HCT116 (cell line): Measurements from ENCODE around the gene RAPGEF1. TPM values are rescaled to one million over a fixed set of nuclear protein-coding genes. Genes with fewer than 3 reads are reported as not detected.

Experiments
- ATAC-seq: fragments of 200-7000 bp; cut with Tn5 transposase; 2 replicates; pipeline ENCODE4 v1.9.1; 2020; ENCODE audit warnings: mild to moderate bottlenecking, moderate library complexity
- BruUV-seq: library from RNA; stranded (reverse); fragments of 400-500 nt; replicated peaks from 2 replicates; lab custom pipeline; 2021; lab: Mats Ljungman, UMichigan
- CTCF ChIA-PET: fragments of 300-600 bp; sonication (Branson Sonifier 250); formaldehyde crosslinking; loops from one replicate; lab custom pipeline; 2021; ENCODE audit warnings: antibody characterized with exemption; lab: Charles Lee
- POLR2A ChIA-PET: fragments of 300-600, 350-600 bp; sonication (Branson Sonifier 250); formaldehyde crosslinking; loops from one replicate; lab custom pipeline; 2021; ENCODE audit warnings: antibody characterized with exemption; lab: Charles Lee
- RAD21 ChIA-PET, 2 experiments: fragments of 300-600 bp; sonication (Branson Sonifier 250); formaldehyde crosslinking; loops; one replicate each; lab custom pipeline; 2023; ENCODE audit warnings: low total read pairs in 2 of 2; ENCODE audit not compliant: uncharacterized antibody in 2 of 2, unreplicated experiment in 2 of 2, low non-redundant PET in 1 of 2; lab: Charles Lee
- DNase-seq: peaks from one replicate; pipeline ENCODE4 v3.0.0-alpha.2; 2010; ENCODE audit warnings: low read depth, low spot score
- H2AFZ ChIP-seq: fragments of 200-600 bp; shearing (Covaris generic), sonication (generic); 2 replicates; pipeline ENCODE4 v1.6.1; 2017; ENCODE audit warnings: low read depth, mixed run types, mixed read lengths, antibody characterized with exemption, low read length; ENCODE audit not compliant: poor library complexity, severe bottlenecking
- H3K27ac ChIP-seq: 2 replicates; pipeline ENCODE4 v1.5.1; 2012; ENCODE audit warnings: low read depth, low read length
- H3K27me3 ChIP-seq: fragments of 200-600 bp; sonication (generic); 2 replicates; pipeline ENCODE4 v1.6.1; 2016; ENCODE audit warnings: mixed run types, low read length, mixed read lengths; ENCODE audit not compliant: insufficient read depth
- H3K36me3 ChIP-seq, 2 experiments: fragments of 200-500 bp in 1 of 2; fragments of 200-600 bp in 1 of 2; sonication (Bioruptor generic) in 1 of 2; sonication (generic) in 1 of 2; 2 replicates each; pipeline versions ENCODE4 v1.5.1 to v1.6.1; 2014 to 2016; ENCODE audit warnings: low read length in 2 of 2, inconsistent platforms in 1 of 2, mixed read lengths in 1 of 2, mixed run types in 1 of 2; ENCODE audit not compliant: insufficient read depth in 2 of 2, control insufficient read depth in 1 of 2
- H3K4me1 ChIP-seq, 2 experiments: fragments of 200-600 bp in 1 of 2; sonication (generic) in 1 of 2; 2 replicates each; pipeline versions ENCODE4 v1.5.1 to v1.6.1; 2012 to 2017; ENCODE audit warnings: low read length in 2 of 2, inconsistent platforms in 1 of 2, mild to moderate bottlenecking in 1 of 2, mixed read lengths in 1 of 2, mixed run types in 1 of 2, moderate library complexity in 1 of 2; ENCODE audit not compliant: insufficient read depth in 2 of 2, control insufficient read depth in 1 of 2
- H3K4me2 ChIP-seq: fragments of 200-600 bp; sonication (generic); 2 replicates; pipeline ENCODE4 v1.6.1; 2017; ENCODE audit warnings: mixed run types, low read length, mixed read lengths
- H3K4me3 ChIP-seq, 2 experiments: fragments of 200-600 bp in 1 of 2; sonication (generic) in 1 of 2; replicated peaks in 1 of 2; 2 replicates each; pipeline ENCODE4 v1.5.1; 2011 to 2016; ENCODE audit warnings: low read length in 2 of 2, control low read depth in 1 of 2, low read depth in 1 of 2, mild to moderate bottlenecking in 1 of 2, mixed read lengths in 1 of 2, mixed run types in 1 of 2
- H3K79me2 ChIP-seq: fragments of 200-600 bp; sonication (generic); 2 replicates; pipeline ENCODE4 v1.6.1; 2017; ENCODE audit warnings: mild to moderate bottlenecking, mixed run types, low read length, moderate library complexity, mixed read lengths; ENCODE audit not compliant: insufficient read depth
- H3K9ac ChIP-seq: fragments of 200-600 bp; sonication (generic); 2 replicates; pipeline ENCODE4 v1.6.1; 2016; ENCODE audit warnings: low read length, mixed read lengths
- H3K9me2 ChIP-seq: fragments of 200-600 bp; sonication (generic), shearing (Covaris generic); 2 replicates; pipeline ENCODE4 v1.6.1; 2017; ENCODE audit warnings: mixed run types, mild to moderate bottlenecking, moderate library complexity; ENCODE audit not compliant: insufficient read depth
- H3K9me3 ChIP-seq, 2 experiments: fragments of 200-500 bp in 1 of 2; fragments of 200-600 bp in 1 of 2; sonication (Bioruptor generic) in 1 of 2; sonication (generic) in 1 of 2; 2 replicates each; pipeline ENCODE4 v1.6.1; 2014 to 2017; ENCODE audit warnings: low read length in 2 of 2, mixed read lengths in 2 of 2, inconsistent platforms in 1 of 2, low read depth in 1 of 2, mild to moderate bottlenecking in 1 of 2, mixed run types in 1 of 2, moderate library complexity in 1 of 2; ENCODE audit not compliant: control insufficient read depth in 1 of 2, insufficient read depth in 1 of 2
- H4K20me1 ChIP-seq: fragments of 200-600 bp; sonication (generic), shearing (Covaris generic); 2 replicates; pipeline ENCODE4 v1.6.1; 2017; ENCODE audit warnings: mixed run types, mild to moderate bottlenecking, moderate library complexity; ENCODE audit not compliant: insufficient read depth
- RAD21 ChIP-seq: IDR thresholded peaks from 2 replicates; pipeline ENCODE4 v1.6.1; 2012; ENCODE audit warnings: low read depth, mild to moderate bottlenecking
- ZFX ChIP-seq: fragments of 450-650 bp; IDR thresholded peaks from 2 replicates; pipeline ENCODE4 v1.6.1; 2017
- intact Hi-C: fragments of 100-400 bp; cut with micrococcal nuclease; formaldehyde crosslinking; loops from 2 replicates; pipeline ENCODE4 v1.10.0; 2022
- total RNA-seq: library from RNA; stranded (reverse); gene quantifications from one replicate; pipeline ENCODE4 v1.2.1, GENCODE V29; 2021; ENCODE audit not compliant: unreplicated experiment
- TF ChIP-seq, protein P1 (sequence below): IDR thresholded peaks from 2 replicates; pipeline ENCODE4 v1.6.1; 2012
- TF ChIP-seq, protein P2 (sequence below), 3 experiments: fragments of 200-600 bp in 1 of 3; sonication (generic) in 1 of 3; IDR thresholded peaks in 2 of 3; conservative IDR thresholded peaks in 1 of 3; 2 replicates each; pipeline ENCODE4 v1.5.1; 2012 to 2017; ENCODE audit warnings: low read depth in 2 of 3, low read length in 2 of 3, antibody characterized with exemption in 1 of 3, borderline replicate concordance in 1 of 3, control low read depth in 1 of 3, mild to moderate bottlenecking in 1 of 3, mixed read lengths in 1 of 3, mixed run types in 1 of 3, moderate library complexity in 1 of 3; ENCODE audit not compliant: insufficient read depth in 1 of 3

Gene RAPGEF1
- total RNA-seq, 1 experiment from 2014 or later: 43.0 TPM

DNA sequence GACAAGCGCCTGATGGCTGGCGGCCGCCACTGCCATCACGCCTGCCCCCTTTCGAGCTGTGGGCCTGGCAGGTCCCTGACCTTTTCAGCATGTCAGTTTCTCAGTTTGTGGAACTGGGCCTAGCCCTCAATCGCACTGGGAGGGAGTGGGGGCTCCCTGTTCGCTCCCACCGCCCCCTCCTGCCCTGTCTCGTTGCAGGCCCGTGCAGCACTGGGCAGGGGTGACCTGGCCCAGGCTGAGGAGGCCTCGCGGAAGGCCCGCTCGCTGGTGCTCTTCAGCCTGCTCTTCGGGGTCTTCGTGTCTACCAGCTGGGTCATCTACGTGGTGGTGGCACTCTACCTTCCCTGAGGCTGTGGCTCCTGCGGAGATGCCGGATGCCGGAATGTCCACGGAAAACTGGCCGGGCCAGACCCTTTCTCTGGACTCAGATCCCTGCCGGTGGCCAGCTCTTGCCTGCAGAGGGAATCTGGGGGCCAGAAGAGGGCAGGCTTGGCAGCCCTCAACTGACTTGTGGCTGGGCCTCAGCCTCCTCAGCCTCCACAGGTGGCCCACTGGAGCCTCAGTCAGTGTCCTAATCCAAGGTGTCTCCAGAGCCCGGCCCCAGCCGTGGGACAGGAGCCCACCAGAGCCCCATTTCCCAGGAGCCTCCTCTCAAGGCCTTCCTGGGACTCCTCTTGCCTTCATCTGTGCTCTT is 181.9 kb downstream of the RAPGEF1 start:
- ATAC-seq: no peak
- no TSS peak for BruUV-seq

More for the DNA sequence above, 181.9 kb downstream of the RAPGEF1 start:
- POLR2A ChIA-PET: no interaction called here
- no peaks in the 10 kb centered on the region for H3K4me1 ChIP-seq
- H4K20me1 ChIP-seq: no peaks in the 10 kb centered on the region
- H2AFZ ChIP-seq: no peak overlapping the region
- H3K36me3 ChIP-seq: no peaks in the 10 kb centered on the region
- H3K4me2 ChIP-seq: no peak overlapping the region
- H3K9ac ChIP-seq: no peak overlapping the region
- no peaks in the 10 kb centered on the region for H3K27me3 ChIP-seq
- CTCF ChIA-PET: no interaction called here
- RAD21 ChIA-PET: no interaction called here
- DNase-seq: no peak
- H3K79me2 ChIP-seq: no peaks in the 10 kb centered on the region
- H3K9me2 ChIP-seq: no peaks in the 10 kb centered on the region
- intact Hi-C loops: no loop called here
- no peak overlapping the region for H3K4me3 ChIP-seq
- no peak overlapping the region for H3K27ac ChIP-seq
- no peak for TF ChIP-seq ZFX
- TF ChIP-seq, protein P1, sequence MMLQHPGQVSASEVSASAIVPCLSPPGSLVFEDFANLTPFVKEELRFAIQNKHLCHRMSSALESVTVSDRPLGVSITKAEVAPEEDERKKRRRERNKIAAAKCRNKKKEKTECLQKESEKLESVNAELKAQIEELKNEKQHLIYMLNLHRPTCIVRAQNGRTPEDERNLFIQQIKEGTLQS: no peak
- TF ChIP-seq, protein P2, sequence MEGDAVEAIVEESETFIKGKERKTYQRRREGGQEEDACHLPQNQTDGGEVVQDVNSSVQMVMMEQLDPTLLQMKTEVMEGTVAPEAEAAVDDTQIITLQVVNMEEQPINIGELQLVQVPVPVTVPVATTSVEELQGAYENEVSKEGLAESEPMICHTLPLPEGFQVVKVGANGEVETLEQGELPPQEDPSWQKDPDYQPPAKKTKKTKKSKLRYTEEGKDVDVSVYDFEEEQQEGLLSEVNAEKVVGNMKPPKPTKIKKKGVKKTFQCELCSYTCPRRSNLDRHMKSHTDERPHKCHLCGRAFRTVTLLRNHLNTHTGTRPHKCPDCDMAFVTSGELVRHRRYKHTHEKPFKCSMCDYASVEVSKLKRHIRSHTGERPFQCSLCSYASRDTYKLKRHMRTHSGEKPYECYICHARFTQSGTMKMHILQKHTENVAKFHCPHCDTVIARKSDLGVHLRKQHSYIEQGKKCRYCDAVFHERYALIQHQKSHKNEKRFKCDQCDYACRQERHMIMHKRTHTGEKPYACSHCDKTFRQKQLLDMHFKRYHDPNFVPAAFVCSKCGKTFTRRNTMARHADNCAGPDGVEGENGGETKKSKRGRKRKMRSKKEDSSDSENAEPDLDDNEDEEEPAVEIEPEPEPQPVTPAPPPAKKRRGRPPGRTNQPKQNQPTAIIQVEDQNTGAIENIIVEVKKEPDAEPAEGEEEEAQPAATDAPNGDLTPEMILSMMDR (IDR thresholded peaks at IDR 0.05 in 2 of 3, conservative IDR thresholded peaks at IDR 0.05 in 1 of 3; ENCODE audit: borderline replicate concordance in 1 of 3, insufficient read depth in 1 of 3, low read depth in 2 of 3, low read length in 2 of 3): peak in 1 of 3 experiments; percentile 31; a peak in 1 of 6 replicates
- TF ChIP-seq RAD21: peak; percentile 22; the same call in 1 of the 2 replicates
- 0 out of 4 replicates have a peak, but pooled peaks cover 0 to 4% of the 10 kb centered on the region in 2 experiments for H3K9me3 ChIP-seq
